HG02943 (cell line): ENCODE data around the gene HTRA3.

ENCODE experiments used
- ATAC-seq: cut with Tn5 transposase; IDR thresholded peaks from one replicate; pipeline ENCODE4 v1.9.1; 2021; ENCODE audit warnings: mild to moderate bottlenecking, low read depth, moderate library complexity; ENCODE audit not compliant: unreplicated experiment

The HTRA3 gene

DNA sequence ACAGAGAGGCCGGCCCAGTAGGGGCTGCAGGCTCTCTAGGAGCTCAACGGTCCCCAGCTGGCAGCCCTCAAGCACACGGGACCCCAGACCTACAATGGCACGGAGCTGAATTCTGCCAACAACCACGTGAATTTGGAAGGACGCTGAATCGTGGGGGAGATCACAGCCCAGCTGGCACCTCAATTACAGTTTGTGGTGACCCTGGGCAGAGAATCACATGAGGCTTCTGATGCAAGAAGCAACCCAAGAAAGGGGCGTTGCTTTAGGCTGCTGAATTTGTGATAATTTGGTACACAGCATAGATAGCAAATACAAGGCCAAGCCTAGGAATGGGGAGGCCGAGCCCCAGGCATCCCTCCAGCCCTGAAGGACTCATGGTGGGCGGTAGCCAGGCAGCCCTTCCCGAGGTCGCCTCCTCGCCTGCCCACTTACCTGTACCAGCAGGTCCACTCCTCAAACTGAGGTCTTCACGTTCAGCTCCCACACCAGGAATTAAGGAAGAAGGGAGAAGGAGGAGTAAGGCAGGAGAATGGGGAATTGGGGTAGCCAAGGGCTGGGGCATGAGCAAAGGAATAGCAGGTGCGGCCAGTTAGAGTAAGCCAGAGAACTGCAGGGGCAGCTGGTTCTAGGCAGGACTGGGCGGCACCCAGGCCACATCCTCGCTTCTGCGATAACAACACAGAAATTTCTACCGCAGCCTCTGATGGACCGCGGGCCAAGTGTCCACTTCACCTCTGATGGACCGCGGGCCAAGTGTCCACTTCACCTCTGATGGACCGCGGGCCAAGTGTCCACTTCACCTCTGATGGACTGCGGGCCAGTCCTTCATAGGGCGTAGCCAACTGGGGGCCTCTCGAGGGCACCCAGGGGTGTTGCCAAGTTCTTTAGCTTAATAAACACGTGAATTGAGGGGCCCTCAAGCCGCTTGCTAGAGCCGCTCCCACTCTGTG, 23.4 kb upstream of the HTRA3 start:
- no peak for ATAC-seq

DNA sequence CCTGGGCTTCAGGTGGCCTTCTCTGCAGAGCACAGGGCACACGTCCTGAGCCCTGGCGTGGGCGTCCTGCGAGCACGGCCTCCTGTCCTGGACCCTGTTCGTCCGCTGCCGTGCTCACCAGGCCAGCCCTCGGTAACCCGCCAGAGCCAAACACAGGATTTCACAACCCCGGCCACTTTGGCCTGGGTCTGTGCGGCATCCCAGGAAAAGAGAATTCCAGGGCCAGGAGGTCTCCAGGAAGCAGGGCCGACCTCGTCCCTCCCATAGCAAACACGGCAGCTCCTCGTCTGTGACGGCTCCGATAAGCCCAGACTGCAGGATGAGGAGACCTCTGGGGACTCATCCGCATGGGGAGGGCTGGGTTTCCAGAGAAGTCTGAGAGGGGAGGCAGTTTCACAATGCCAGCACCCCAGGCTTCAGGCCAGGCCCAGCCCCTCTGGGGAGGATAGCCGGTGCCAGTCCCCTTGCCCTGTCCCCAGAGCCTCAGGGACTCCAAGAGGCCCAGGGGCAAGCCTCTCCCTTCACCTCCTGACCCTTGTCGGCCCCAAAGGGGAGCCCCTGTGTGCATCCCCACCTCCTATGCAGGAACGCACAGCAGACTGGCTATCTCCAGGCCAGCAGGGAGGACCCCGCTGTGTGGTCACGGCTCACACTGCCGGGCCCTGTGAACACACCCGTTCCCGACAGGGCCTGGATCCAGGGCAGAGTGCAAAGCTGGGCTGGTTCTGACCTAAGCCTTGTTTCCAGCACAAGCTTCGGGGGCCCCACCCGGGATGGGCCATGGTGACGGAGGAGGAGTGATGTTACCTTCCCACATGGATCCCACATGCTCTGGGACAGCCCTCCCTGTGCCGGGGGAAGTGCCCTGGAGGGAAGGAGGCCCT, 22.3 kb upstream of the HTRA3 start:
- no peak for ATAC-seq

DNA sequence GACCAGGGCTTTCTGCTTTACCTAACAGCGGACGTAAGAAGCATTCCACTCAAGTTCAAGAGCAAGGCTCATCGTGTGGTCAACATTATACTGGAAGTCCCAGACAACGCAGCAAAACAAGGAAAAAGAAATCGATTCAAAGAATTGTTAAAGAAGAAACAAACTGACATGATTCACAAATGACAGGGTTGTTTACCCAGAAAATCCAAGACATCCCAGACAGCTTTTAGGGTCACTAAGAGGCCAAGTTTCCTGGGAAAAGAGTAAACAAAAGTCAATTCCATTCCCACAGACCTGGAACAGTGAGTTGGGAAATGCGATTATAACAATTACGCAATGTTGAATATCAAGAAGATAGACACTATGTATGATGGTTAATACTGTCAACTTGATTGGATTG, 21.5 kb upstream of the HTRA3 start:
- no peak for ATAC-seq

DNA sequence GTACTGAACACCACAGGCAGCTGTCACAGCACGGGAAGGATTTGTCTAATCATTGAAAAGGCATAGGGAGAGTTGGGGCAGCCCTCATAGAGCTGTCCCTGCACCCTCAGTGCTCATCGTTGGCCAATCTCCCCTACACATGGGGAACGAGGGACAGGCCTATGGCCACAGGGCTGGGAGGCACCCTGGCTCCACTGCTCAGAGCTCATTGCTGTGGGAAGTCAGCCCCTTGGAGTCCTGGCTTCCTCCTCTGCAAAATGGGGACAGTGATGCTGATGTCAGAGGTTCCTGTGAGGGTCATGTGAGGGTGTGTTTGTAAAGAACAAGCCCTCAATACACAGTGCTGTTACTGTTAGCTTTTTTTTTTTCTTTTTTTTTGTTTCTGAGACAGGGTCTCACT, 19.3 kb upstream of the HTRA3 start:
- no peak for ATAC-seq

DNA sequence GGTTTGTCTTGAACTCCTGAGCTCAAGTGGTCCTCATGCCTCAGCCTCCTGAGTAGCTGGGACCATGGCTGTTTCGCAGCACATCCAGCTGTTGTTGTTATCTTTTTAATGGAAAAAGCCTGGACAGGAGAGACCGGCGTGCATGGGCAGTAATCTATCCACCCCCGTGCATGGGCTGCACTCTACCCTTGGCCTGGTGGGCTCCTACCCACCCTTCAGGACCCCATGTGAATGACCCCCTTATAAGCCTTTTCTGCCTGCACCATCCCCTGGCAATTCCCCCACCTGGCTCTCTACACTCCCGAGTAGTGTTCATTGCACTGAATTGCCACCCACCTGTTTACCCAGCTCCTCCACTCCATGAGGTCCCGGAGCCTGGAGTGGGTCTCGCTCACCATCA, 18.9 kb upstream of the HTRA3 start:
- no peak for ATAC-seq

DNA sequence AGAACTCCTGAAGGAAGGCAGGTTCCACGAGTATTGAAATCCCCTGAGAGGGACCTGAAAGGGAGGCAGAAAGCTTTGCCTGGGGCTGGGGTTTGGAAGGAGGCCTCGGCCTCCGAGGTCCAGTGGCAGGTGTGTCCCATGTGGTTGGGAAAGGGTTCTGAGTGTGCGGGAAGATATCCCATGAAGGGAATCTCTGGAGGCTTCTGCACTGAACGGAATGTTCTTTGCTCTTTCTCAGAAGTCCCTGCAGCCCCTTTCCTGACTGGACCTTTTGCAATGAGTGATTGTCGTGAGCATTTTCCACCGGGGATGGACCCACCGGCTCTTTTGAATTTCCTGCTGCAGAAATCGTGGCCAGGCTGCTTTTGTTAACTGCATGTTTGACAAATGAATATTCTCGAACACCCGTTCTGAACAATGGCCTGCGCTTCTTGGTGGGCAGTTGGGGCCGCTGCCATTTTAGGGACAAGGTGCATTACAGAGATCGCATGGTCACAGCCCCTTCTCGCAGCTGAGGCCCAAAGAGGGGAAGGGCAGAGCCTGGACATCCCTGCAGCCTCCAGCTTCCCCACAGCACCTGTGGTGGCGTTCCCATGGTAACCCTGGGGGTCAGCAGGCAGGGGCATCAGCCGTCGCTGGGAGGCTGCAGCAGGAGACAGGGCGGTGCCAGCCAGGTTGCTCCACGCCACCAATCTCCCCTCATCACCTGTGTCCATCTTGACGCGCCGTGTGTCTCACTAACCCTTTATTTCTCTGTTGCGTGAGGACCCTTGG, 18.3 kb upstream of the HTRA3 start:
- ATAC-seq = no peak

DNA sequence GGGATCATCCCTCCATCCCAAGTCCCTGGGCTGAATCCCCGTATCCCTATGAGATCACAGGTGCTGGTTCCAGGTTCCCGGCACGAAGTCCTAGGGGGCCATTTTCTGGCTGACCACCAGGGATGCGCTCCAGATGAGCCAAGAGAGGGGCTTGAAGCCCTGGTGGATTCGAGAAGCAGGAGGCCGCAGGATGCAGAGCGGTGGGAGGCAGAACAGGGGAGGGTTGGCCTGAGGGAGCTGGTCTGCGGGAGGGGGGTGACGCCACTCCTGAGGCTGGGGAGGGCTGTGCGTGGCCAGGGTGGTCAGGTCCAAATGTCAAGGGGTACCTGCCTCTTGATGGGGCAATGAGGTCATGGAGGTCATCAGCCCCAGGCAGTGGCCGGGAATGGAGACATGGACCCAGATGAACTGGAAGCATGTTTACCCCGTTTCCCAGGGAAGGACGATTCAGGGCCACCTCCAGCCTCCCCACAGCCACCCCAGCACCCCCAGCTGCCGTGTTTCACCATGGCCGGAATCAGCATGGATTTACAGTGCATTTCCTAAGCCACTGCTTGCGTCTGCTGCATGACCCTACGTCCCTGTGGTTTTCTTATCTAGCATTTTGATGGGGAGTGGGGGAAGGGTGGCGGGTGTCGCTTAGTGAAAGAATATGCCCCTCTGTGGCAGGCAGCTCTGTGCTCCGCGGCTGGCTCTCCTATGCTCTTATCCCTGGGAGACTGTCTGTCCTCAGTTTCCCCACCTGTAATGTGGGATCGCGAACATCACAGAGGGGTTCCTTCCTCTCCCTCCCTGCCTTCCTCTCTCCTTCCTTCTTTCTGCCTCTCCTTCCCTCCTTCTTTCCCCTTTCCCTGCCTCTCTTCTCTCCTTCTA, 17.0 kb upstream of the HTRA3 start:
- no peak for ATAC-seq

DNA sequence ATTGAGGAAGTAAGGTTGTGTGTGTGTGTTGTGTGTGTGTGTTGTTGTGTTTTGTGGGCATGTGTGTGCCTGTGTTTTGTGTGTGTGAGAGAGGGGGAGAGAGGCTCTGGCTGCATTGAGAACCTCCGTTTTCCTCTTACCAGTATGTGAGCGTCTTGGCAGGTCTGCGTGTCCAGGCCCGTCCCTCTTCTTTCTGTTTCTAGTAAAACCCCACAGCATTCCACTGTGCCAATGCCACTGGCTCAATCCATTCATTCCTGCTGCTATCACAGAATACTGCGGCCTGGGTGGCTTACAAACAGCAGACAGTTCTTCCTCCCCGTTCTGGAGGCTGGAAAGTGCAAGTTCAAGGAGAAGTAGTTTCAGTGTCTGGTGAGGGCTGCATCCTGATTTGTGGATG, 15.5 kb upstream of the HTRA3 start:
- ATAC-seq = no peak

DNA sequence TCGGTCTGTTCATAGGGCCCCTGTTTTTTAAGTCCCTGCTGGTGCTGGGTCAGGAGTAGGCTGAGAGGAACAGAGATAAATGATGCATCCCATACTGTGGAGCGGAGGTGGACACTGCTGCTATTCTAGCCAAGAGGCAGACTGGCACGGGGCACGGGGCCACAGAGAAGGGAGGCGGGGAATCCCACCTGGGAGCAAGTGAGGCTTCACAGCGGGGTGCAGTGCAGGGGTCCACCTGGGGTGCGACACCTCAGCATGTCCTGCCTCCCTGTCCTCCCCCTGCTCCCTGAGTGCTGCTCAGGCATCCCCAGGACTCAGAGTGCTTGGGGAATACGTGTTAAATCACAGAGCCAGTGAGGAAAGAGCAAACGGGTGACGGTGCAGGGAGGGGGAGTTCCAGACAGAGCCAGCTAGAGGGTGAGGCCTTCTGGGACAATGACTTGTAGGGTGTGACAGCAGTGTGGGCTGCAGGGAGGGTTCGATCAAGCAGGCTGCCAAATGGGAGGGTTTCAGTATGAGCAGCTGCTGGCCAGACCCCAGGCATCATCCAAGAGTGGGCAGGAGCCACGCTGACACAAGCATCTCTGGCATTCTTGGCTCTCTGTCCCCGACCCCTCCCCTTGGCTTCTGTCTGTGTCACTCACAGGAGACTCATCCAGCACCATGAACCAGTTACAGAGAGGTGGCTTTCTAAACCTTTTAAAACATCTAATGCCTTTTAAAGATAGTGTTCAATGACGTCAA, 13.7 kb upstream of the HTRA3 start:
- no peak for ATAC-seq

DNA sequence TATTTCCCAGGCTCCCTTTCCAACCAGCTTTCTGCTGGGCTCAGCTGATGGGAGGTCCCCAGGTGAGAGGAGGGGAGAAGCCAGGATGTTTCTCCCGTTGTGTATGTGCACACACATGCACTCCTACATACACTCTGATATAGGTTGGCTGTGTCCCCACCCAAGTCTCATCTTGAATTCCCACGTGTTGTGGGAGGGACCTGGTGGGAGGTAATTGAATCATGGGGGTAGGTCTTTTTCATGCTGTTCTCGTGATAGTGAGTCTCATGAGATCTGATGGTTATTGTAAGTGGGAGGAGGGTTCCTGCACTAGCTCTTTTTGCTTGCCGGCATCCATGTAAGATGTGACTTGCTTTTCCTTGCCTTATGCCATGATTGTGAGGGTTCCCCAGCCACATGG, 11.7 kb upstream of the HTRA3 start:
- no peak for ATAC-seq

DNA sequence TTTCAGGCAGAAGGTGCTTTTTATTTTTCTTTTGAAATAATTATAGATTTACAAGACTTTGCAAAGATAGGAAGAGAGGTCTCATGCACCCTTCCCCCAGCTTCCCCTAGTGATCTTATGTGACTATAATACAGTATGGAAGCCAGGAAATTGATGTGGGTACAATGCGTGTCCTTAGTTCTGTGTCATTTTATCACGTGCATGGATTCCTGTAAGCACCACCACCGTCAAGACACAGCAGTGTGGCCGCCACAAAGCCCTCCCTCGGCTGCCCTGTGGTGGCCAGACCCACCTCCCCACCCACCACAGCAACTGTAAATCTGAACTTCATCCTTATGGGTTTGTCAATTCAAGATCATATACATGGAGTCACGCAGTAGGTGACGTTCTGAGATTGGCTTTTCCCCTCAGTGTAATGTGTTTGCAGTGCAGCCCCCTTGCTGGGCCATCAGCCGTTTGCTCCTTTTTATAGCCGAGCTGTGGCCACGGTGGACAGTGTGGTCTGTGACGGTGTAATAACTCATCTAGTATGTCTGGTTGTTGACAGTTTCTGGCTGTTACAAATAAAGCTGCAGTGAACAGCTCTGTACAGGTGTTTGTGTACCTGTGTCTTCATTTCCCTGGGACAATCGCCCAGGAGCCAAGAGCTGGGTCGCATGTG, 10.9 kb upstream of the HTRA3 start:
- no peak for ATAC-seq

DNA sequence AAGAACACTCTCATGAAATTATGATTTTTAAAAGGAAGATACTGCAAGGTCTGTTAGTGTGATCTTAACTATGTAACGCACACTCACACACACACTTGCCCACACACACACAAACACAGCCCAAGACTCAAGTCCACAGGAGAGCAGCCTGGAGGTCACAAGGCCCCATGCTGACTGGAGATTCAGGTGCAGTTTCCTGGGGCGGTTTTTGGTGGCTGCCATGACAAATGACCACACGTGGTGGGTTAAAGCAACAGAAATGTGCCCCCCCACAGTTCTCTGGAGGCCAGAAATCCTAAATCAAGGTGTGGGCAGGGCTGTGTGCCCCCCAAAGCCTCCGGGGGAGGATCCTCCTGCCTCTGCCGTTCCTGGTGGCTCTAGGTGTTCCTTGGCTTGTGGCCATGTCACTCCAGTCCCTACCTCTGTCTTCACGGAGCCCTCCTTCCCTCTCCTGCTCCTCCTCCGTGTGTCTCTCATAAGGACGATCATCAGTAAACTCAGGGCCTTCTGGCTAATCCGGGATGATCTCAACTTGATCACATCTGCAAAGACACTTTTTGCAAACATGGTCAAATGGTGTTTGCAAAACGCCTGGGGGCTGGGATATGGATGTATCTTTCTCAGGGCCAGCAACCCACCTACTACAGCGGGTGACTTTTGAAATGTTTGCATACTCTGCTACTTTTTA, 9.7 kb upstream of the HTRA3 start:
- ATAC-seq = no peak

DNA sequence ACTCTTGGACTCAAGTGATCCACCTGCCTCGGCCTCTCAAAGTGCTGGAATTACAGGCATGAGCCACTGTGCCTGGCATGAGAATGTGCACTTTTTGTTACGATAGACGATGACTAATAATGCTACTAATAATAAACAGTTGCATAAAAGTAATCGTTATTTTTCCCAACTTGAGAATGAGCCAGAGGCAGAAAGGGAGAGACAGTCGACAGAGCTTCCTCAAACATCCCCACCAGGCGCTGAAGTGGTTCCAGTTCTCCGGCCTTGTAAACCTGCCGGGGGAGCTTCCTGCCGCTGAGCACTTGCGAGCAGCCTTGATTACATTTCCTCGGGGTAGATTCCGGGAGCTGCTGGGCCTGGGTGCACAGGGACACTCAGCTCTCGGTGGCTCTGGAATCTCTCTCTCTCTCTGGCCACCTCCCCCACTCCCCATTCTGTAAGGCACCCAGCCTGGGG, 8.9 kb upstream of the HTRA3 start:
- ATAC-seq = no peak

DNA sequence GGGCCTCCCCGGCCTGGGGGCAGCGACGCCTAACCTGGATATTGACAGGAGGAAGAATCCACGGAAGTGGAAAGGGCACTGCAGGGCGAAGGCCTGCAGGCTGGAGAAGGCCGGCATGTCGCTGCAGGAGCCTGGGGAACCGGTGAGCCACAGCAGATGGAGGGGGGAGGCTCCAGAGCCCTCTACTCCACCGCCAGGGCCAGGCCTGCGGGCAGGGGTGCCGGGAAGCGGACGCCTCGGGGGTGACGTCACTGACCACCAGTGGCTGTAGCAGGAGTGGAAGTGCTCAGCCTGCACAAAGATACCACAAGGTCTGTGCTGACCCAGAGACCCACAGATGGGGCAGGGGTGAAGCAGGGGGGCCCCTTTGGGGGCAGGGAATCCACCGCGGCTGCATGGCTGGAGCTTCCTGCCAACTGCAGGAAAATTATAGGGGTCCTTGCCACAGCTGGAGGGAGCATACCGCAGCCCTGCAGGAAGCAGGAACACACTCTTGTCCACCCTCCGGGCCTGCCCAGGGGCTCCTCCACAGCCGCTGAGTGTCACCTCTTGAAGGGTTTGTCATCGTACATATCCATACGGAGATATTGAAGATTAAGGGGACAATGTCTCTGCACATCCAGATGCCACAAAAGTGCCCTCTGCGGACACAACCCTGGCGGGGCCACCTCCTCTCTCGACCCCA, 7.6 kb upstream of the HTRA3 start:
- no peak for ATAC-seq

DNA sequence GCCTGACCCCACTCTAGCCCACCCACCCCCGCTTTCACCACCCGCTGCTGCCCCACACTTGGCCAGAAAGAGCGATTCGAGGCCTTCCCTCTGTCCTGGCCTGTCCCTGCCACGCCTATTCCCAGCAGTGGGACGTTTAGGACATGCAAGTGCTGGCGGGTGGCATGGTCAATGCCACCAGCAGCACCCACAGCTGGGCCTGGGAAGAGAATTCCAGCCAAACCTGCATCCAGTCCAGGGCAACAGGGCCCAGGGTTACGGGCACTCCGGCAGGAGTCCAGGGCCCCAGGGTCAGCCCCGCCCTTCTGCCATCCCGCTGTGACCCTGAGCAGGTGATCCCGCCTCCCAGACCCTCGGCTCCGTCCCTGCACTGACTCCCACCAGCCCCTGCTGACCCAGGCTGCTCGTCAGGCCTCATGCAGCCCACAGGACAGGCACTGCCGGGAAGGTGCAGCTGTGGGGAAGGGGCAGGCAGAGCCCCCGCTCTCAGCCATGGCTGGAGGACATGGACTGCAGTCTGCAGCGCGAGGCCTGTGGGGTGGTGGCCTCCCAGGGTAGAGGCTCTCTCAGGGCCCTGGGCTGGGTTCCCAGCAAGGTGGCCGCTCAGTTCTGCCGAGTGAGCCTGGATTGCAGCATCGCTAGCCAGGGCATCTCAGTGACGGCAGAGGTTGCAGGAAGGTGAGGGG, 6.8 kb upstream of the HTRA3 start:
- ATAC-seq = no peak

DNA sequence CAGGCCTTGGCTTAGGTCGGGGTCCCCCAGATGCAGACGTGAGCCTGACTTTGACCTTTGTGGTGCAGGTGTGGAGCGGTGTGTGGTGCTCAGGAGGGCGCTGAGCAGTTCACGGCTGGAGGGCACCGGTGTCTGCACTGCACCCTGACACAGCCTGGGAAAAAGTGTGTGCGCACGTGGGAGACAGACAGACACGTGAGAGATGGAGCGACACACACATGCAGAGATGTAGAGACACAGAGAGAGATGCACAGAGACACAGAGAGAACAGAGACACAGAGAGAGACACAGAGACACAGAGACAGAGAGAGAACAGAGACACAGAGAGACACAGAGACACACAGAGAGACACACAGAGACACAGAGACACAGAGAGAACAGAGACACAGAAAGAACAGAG, 6.2 kb upstream of the HTRA3 start:
- ATAC-seq = no peak

DNA sequence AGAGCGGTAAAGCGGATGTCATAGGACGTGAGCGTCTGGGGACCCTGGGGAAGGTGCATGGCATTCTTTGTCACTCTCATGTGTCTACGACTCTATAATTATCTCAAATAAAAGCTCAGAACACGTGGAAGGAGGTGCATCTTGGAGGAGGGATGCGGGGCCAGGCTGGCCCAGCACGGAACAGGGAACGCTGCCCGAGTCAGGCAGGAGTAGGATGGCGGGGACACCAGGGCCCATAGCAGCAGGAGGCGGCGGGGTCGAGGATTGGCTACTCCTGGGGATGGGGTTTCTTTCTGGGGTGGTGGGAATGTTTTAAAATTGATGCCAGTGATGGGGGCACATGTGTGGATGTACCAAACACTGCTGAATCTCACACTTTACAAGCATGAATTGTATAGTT, 5.4 kb upstream of the HTRA3 start:
- ATAC-seq = no peak
